OCI-LY7 (cell line): ENCODE results near the gene ARL6. TPM values are rescaled to one million over a fixed set of nuclear protein-coding genes. Genes with fewer than 3 reads are reported as not detected.

ENCODE experiments used
- BruUV-seq: library from RNA; stranded (reverse); fragments of 400-500 nt; replicated peaks from 2 replicates; lab custom pipeline; 2021; lab: Mats Ljungman, UMichigan
- CTCF ChIA-PET: fragments of 300-600 bp; sonication (Branson Sonifier 250); formaldehyde crosslinking; loops from one replicate; lab custom pipeline; 2022; ENCODE audit warnings: antibody characterized with exemption; ENCODE audit not compliant: unreplicated experiment; lab: Charles Lee
- POLR2A ChIA-PET: fragments of 300-600 bp; sonication (Branson Sonifier 250); formaldehyde crosslinking; loops from one replicate; lab custom pipeline; 2022; ENCODE audit warnings: antibody characterized with exemption; lab: Charles Lee
- DNase-seq: peaks from one replicate; pipeline ENCODE4 v3.0.0-alpha.2; 2015; ENCODE audit warnings: low spot score
- H2AFZ ChIP-seq: fragments of 200-600 bp; sonication (generic), shearing (Covaris generic); 2 replicates; pipeline ENCODE4 v1.6.1; 2014; ENCODE audit warnings: mild to moderate bottlenecking, antibody characterized with exemption, low read length, moderate library complexity
- H3K27ac ChIP-seq: fragments of 200-600 bp; sonication (generic); 2 replicates; pipeline ENCODE4 v1.5.1; 2014; ENCODE audit warnings: mixed run types, low read depth, mild to moderate bottlenecking, moderate library complexity, low read length, inconsistent platforms; ENCODE audit not compliant: poor library complexity, severe bottlenecking
- H3K36me3 ChIP-seq: fragments of 200-600 bp; sonication (generic); 2 replicates; pipeline ENCODE4 v1.6.1; 2014; ENCODE audit warnings: mild to moderate bottlenecking, antibody characterized with exemption, low read length, moderate library complexity, mixed read lengths; ENCODE audit not compliant: insufficient read depth
- H3K4me1 ChIP-seq: fragments of 200-600 bp; sonication (generic); 2 replicates; pipeline ENCODE4 v1.5.1; 2014; ENCODE audit warnings: mild to moderate bottlenecking, low read length; ENCODE audit not compliant: insufficient read depth, poor library complexity, severe bottlenecking
- H3K4me2 ChIP-seq: fragments of 200-600 bp; sonication (generic); 2 replicates; pipeline ENCODE4 v1.6.1; 2014; ENCODE audit warnings: mild to moderate bottlenecking, low read length
- H3K4me3 ChIP-seq: fragments of 200-600 bp; sonication (generic); 2 replicates; pipeline ENCODE4 v1.5.1; 2014; ENCODE audit warnings: mild to moderate bottlenecking, low read depth, low read length; ENCODE audit not compliant: poor library complexity, severe bottlenecking
- H3K79me2 ChIP-seq: fragments of 200-600 bp; sonication (generic); 2 replicates; pipeline ENCODE4 v1.6.1; 2016; ENCODE audit warnings: low read depth, mild to moderate bottlenecking, low read length, moderate library complexity, mixed read lengths; ENCODE audit not compliant: insufficient read depth
- H3K9me2 ChIP-seq: fragments of 200-600 bp; sonication (generic); 2 replicates; pipeline ENCODE4 v1.6.1; 2016; ENCODE audit warnings: mild to moderate bottlenecking, low read length, mixed read lengths; ENCODE audit not compliant: insufficient read depth
- H3K9me3 ChIP-seq: fragments of 200-600 bp; sonication (generic); 2 replicates; pipeline ENCODE4 v1.6.1; 2014; ENCODE audit warnings: mild to moderate bottlenecking, mixed run types, low read length, mixed read lengths
- H4K20me1 ChIP-seq: fragments of 200-600 bp; sonication (generic); 2 replicates; pipeline ENCODE4 v1.6.1; 2014; ENCODE audit warnings: mild to moderate bottlenecking, antibody characterized with exemption, low read length, moderate library complexity, mixed read lengths; ENCODE audit not compliant: insufficient read depth
- CTCF ChIP-seq: fragments of 200-600 bp; sonication (generic); conservative IDR thresholded peaks from 2 replicates; pipeline ENCODE4 v1.5.1; 2014; ENCODE audit warnings: mild to moderate bottlenecking, antibody characterized with exemption, low read length, moderate library complexity, mixed read lengths
- EZH2phosphoT487 ChIP-seq: fragments of 200-600 bp; sonication (generic); IDR thresholded peaks from 2 replicates; pipeline ENCODE4 v1.6.1; 2018; ENCODE audit warnings: low read depth, borderline replicate concordance, mild to moderate bottlenecking, mixed run types, antibody characterized with exemption, low read length, moderate library complexity, mixed read lengths
- intact Hi-C: fragments of 100-400 bp; cut with micrococcal nuclease; formaldehyde crosslinking; loops from one replicate; pipeline ENCODE4 v1.10.0; 2022; ENCODE audit not compliant: unreplicated experiment
- total RNA-seq, 2 experiments: library from RNA; depleted of rRNA in 1 of 2; stranded (reverse); fragments of >200 nt in 1 of 2; shearing (Covaris generic) in 1 of 2; gene quantifications; 2 replicates each; pipeline ENCODE4 v1.2.3, GENCODE V29; 2014 to 2022

Gene ARL6
- total RNA-seq, 2 experiments from 2014 or later, result 5.0 to 5.5 TPM

DNA sequence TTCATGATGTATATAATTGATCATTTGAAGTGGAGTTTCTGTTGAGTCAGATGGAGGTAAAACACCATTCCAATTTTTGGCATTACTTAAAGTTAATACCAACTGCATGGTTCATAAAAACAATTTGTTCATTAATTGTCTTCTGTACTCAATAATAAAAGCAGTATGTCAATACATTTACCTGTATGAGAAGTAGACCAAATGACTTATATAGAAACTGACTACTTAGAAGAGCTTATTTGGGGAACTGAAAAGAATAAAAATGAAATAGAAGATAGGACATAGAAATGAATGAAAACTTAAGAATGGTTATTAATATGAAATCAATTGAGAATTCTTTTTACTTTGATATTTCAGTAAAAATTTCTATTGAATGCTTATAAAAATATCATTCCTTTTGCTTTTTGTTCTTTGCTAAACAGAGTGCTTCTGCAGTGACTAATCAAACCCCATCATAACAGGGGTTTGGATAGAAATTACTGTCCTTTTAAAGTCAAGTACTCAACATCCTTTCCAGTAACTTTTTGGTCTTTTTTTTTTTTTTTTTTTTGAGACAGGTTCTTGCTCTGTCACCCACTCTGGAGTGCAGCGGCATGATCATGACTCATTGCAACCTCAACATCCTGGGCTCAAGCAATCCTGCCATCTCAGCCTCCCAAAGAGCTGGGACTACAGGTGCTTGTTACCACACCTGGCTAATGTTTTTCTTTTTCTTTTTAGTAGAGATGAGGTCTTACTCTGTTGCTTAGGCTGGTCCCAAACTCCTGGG lies 50.8 kb downstream of the ARL6 start:
- no peak overlapping the region for H2AFZ ChIP-seq
- no peak overlapping the region for H3K4me2 ChIP-seq
- no peaks in the 10 kb centered on the region for H3K9me2 ChIP-seq
- H3K4me1 ChIP-seq, result no peaks in the 10 kb centered on the region
- H3K9me3 ChIP-seq, result no peaks in the 10 kb centered on the region
- ChIA-PET POLR2A (interaction anchor here (0.7 kb wide), 1 partner anchor 433 kb away, joined by 3 read pairs; no protein-coding TSS in a partner anchor), CTCF (no interaction called here)
- no peak for DNase-seq
- intact Hi-C loops, result no loop called here
- no peak overlapping the region for H3K4me3 ChIP-seq
- no peaks in the 10 kb centered on the region for H3K79me2 ChIP-seq
- no TSS peak for BruUV-seq
- TF ChIP-seq CTCF (no peak), EZH2phosphoT487 (no peak)
- no peaks in the 10 kb centered on the region for H3K36me3 ChIP-seq
- H3K27ac ChIP-seq, result no peak overlapping the region
- no peaks in the 10 kb centered on the region for H4K20me1 ChIP-seq

DNA sequence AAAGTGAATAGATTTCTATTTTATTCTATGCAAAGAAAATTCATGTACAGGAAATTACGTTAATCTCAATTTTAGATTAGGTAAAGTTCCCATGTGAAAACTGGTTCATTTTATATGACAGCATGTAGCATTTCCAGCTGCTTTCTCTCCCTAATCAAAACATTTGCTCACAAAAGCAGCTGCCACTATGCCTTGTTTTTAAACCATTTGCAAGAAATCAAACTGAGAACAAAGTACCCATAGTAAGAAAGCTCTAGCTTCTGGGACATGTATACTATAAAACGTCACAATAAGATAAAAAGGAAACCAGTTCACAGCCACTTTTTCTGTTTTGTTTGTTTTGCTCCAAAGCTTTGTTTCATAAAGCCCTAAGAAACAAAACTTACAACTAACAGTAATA lies 52.3 kb downstream of the ARL6 start:
- Histone ChIP-seq H3K4me3 (no peak overlapping the region), H3K4me1 (peaks cover 7% of the 10 kb centered on the region), H3K4me2 (no peak overlapping the region), H4K20me1 (no peaks in the 10 kb centered on the region), H3K36me3 (no peaks in the 10 kb centered on the region), H3K79me2 (no peaks in the 10 kb centered on the region), H2AFZ (no peak overlapping the region), H3K9me2 (no peaks in the 10 kb centered on the region), H3K27ac (no peak overlapping the region), H3K9me3 (no peaks in the 10 kb centered on the region)
- ChIA-PET POLR2A (interaction anchor here (1.3 kb wide), 1 partner anchor 148 kb away, joined by 4 read pairs; no protein-coding TSS in a partner anchor), CTCF (no interaction called here)
- BruUV-seq, result no TSS peak
- intact Hi-C loops, result no loop called here
- DNase-seq, result no peak
- no peak for TF ChIP-seq CTCF
- no peak for TF ChIP-seq EZH2phosphoT487

- BruUV-seq, result no TSS peak
- H3K79me2 ChIP-seq, result no peaks in the 10 kb centered on the region
- intact Hi-C loops, result no loop called here
- peaks cover 7% of the 10 kb centered on the region for H3K4me1 ChIP-seq
- H3K9me3 ChIP-seq, result no peaks in the 10 kb centered on the region
- H3K4me2 ChIP-seq, result no peak overlapping the region
- H3K9me2 ChIP-seq, result no peaks in the 10 kb centered on the region
- H3K4me3 ChIP-seq, result no peak overlapping the region
- TF ChIP-seq CTCF (no peak), EZH2phosphoT487 (no peak)
- no peaks in the 10 kb centered on the region for H4K20me1 ChIP-seq
- H3K36me3 ChIP-seq, result no peaks in the 10 kb centered on the region
- ChIA-PET POLR2A (no interaction called here), CTCF (no interaction called here)
- H3K27ac ChIP-seq, result no peak overlapping the region
- H2AFZ ChIP-seq, result no peak overlapping the region
- no peak for DNase-seq
Measured at GRCh38 chr3:97817965-97818364, 53.4 kb downstream of the ARL6 start.
